GM18861 (cell line): ENCODE data around the gene PITPNC1.
"Not testable (repeated sequence)": the region's sequence is repeated elsewhere in the genome, so short reads cannot be mapped to it uniquely, and the experiment has no call there.

Experiments used
- ATAC-seq: cut with Tn5 transposase; IDR thresholded peaks from one replicate; pipeline ENCODE4 v1.9.1; 2021; ENCODE audit not compliant: unreplicated experiment

PITPNC1 gene

DNA sequence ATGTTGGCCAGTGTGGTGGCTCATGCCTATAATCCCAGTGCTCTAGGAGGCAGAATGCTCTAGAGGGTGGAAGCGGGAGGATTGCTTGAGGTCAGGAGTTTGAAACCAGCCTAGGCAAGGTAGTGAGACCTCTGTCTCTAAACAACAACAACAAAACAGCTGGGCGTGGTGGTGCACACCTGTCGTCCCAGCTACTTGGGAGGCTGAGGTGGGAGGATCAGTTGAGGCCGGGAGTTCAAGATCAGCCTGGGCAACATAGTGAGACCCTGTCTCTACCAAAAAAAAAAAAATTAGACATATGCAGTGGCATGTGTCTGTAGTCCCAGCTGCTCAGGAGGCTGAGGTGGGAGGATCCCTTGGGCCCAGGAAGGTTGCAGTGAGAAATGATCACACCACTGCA, 53.4 kb downstream of the PITPNC1 start:
- ATAC-seq: not testable (repeated sequence)

DNA sequence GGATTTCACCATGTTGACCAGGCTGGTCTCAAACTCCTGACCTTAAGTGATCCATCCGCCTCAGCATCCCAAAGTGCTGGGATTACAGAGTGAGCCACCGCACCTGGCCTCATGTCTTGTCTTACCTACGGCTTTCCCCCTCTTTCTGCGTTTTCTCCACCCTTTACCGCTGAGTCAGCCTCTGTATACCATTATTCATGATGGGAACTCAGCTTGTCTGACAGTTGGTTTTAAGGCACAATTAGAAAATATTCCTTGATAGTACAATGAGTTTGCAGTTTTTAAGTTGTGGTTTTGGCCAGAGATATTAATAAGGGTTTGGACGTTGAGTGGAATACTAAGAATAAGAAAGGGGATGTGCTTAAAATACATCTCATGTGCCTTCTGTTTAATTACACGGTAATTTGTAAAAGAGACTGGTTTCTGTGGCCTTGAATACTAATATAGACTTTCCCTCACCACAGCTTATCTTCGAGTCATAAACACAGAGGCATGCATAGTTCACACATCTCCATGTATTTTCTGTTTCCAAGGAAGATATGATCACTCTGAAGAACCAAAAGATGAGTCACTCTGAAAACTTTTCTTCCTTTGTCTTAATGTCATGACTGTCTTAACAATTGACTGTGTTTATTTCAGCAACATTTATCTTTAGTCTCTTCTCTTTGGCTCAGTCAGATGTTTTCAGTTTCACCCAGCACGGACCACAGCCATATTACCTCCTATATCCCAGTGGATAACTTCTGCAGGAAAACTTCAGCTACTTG, 54.4 kb downstream of the PITPNC1 start:
- ATAC-seq: no peak

DNA sequence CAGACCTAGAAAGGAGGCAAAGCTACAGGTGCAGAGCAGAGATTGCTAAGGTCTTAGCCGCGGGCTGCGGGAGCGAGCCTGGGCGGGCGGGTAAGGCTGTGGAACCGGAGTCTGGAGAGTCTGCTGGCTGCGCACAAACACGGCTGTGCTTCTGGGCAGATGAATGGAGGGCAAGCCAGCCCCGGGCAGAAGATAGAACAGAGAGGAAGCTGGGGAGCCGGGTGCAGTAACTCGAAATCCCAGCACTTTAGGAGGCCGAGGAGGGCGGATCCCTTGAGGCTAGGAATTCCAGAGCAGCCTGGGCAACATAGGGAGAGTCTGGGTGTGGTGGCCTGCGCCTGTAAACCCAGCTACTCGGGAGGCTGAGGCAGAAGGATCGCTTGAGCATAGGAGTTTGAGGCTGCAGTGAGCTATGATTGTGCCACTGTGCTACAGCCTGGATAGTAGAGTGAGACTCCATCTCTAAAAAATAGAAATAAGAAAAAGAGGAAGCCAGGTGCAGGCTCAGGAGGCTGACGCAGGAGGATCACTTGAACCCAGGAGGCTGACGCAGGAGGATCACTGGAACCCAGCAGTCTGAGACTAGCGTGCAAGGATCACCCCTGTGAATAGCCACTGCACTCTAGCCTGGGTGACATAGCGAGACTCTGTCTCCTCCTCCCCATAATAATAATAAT, 56.3 kb downstream of the PITPNC1 start:
- no peak for ATAC-seq

DNA sequence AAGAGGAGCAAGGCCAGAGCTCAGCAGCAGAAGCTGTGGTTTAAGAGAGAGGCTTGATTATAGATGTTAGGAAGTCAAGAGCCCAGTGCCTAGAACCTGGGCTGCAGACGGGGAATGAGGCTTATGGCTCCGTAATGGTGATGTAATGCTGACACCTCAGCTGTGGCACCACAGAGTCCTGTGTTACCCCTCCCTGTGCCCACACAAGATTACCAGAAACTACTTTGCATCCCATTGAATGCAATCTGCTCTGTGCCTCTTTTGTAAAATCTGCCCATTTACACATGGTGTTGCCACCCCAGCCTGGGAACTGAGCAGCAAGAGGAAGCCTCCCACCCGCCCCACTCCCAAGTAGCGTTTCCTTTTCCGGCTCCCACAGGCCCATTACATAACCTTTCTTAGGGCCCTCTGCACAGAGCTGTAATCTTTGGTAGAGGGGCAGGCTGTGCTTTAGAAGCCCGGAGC, 57.0 kb downstream of the PITPNC1 start:
- no peak for ATAC-seq

DNA sequence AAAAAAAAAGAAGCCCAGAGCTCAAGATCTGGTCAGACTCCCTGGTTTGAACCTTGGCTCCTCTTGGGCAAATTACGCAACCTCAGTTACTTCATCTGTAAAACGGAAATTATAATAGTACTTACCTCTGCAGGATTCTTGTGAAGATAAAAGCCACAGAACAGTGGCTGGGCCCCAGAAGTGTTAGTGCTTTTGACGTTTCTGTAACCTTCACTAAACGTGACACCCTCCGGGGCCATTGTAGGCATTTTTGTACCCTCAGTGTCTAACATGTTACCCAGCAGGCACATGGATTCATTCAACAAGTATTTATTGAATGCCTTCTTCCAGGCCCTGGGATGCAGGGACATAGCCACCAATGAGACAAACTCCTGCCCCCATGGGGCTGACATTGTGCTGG, 58.0 kb downstream of the PITPNC1 start:
- no peak for ATAC-seq

DNA sequence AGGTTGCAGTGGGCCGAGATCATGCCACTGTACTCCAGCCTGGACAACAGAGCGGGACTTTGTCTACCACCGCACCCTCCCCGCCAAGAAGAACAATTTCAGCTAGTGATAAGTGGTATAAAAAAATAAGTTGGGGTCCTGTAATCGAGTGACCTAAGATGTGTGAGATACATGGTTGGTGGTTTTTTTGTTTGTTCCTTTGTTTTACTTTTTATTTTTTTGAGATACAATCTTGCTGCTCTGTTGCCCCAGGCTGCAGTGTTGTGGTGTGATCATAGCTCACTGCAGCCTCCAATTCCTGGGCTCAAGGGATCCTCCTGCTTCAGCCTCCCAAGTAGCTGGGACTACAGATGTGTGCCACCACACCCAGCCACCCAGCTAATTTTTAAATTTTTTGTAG, 58.7 kb downstream of the PITPNC1 start:
- ATAC-seq: no peak

DNA sequence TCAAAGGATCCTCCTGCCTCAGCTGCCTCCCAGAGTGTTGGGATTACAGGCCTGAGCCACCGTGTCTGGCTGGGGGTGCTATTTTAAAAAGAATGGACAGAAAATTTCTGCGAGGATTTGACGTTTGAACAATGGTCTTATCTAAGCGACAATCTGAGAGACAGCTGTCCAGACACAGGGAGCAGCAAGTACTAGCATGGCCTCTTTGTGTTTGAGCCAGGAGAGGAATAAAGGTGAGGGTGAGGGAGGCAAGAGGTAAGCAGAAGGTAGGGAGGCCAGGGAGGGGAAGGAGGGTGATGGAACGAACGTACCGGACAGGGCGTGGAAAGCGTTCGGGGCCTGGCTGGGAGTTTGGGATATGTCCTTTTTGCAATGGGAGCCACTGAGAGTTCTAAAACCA, 59.2 kb downstream of the PITPNC1 start:
- ATAC-seq: no peak

DNA sequence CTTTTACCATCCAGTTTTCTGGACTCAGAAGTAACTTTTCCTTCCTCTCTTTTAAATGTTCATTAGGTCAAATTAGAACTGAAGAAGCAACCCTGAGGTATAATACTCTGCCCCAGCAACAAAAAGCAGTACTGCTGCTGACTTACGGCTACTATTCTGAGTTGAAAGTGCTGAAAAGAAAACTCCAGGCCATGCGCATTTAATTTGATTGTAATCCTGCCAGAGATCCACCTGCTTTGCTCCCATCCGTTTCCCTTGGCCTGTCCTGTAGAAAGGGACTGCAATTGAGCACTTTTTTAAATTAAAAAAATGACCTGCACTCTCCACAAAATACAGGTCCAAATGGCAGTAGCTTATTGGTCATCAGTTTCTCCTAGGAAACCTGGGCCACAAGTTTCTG, 61.6 kb downstream of the PITPNC1 start:
- no peak for ATAC-seq

DNA sequence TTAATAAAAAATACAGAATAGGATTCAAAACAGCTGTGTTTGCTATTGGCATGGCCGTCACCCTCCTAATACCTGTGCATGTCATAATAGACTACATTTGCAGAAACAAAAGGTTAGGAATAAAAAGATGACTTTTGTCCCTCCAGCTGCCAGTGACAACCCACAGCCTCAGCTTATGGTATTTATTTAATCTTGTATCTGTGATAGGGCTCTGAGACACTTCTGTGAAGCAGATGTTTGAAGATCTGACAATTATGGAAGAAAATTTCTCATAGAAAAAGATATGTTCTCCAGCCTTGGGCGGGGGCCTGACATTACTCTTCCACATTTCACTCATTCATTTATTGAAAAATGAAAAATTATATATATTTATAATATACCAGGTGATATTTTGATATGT, 62.2 kb downstream of the PITPNC1 start:
- ATAC-seq: no peak

DNA sequence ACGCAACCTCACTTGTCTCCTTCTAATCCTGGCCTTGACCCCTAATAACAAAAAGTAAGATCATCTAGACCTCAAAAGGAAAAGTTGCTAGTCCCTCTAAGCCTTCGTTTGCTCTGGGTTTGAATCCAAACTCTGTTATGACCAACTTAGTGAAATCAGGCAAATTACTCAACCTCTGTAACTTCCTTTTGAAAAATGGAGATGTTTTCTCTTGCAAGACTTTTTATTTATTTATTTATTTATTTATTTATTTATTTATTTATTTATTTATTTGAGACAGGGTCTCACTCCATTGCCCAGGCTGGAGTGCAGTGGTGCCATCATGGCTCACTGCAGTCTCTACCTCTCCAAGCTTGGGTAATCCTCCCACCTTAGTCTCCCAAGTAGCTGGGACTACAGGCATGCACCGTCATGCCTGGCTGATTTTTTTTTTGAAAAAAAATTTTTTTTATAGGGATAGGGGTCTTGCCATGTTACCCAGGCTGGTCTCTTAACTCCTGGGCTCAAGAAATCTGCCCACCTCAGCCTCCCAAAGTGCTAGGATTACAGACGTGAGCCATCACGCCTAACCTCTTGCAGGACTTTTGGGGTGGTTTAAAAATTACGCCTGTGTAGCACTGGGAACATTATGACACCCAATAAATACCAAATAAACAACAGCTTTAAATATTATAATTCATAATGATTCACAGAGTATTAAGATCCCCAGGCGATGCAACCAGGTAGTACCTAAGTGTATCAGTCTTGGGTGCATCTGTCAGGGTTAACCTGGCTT, 63.4 kb downstream of the PITPNC1 start:
- peak; percentile 9 for ATAC-seq

DNA sequence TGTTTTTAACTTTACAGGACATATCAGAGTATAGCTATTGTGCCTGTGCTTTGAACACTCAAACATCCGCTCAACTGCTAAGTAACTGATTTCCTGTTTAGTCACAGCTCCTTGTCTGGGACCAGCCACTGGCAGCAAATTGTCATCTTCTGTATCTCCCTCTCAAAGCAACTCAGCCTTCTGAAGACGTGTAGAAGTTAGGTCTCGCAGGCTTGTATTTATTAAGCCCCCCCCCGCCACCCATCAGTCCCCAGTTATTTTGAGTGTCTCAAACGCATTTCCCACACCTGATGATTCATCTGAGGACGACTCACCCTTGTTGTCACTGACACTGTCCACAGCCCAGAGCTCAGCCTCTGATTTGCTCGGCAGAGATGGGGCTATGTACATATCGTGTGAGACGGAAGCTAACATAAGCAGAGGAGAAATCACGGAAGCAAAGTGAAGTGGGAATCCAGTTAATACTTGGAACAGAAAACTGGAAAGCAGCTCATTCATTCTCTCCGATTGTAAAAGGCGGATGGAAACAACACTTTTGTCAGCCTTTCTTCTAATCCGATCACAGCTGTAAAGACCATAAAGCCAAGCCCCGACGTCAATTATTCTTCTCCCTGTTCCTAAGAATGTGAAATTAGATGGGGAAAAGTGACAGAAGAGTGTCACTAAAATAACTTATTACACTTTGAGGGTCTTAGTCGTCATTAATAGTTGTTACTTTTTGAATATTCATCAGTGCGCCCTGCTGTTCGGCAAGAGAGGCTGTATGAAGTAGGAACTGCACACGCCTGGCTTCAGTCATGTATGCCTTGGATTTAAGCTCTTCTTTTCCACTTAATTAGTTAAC, 64.2 kb downstream of the PITPNC1 start:
- peak; percentile 86 for ATAC-seq

DNA sequence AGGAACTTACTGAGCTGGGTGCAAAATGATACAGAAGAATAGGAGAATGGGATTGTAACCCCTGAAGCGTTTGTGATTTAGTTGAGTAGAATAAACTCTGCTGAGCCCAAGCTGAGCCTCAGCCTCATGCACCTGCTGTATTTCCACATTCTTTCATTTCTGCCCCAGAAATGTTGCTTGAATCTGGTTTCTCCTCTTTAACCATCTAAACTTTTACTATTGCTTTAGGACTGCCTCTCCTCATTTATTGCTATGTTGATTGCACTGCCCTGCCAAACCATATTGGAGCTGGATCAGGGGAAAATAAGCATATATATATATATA, 64.8 kb downstream of the PITPNC1 start:
- ATAC-seq: no peak

DNA sequence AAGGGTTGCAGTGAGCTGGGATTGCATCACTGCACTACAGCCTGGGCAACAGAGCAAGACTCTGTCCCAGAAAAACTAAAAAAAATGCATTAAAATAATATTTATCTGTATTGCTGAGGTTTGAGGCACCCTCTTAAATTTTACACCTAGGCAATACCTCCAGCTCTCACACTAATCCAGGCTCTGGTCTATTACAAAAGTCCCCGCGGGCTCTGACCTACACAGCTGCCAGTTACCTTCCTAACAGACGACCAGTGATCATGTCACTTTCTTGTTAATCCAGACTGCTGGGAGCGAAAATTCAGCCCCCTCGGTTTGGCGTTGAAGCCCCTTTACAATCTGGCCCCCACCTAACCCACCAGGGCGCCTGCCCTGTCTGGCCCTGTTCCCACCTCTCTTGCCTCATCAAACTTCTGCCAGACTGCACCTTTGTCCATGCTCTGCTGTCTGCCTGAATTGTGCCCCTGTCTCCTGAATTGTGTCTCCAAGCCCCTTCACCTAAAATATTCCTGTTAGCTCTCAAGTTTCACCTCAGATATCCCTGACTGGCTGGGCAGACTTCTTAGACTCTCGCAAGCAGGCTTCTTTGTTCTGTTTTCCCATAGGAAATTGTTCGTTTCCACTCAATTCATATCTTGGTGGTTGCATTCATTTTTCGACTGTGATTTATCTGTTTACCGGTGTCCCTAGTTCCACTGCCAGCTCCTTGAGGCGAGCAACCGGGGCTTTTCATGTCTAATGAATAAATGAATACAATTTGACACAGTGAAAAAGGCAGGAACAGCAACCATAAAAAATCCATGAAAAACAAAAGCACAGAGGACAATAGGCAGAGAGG, 65.9 kb downstream of the PITPNC1 start:
- no peak for ATAC-seq

DNA sequence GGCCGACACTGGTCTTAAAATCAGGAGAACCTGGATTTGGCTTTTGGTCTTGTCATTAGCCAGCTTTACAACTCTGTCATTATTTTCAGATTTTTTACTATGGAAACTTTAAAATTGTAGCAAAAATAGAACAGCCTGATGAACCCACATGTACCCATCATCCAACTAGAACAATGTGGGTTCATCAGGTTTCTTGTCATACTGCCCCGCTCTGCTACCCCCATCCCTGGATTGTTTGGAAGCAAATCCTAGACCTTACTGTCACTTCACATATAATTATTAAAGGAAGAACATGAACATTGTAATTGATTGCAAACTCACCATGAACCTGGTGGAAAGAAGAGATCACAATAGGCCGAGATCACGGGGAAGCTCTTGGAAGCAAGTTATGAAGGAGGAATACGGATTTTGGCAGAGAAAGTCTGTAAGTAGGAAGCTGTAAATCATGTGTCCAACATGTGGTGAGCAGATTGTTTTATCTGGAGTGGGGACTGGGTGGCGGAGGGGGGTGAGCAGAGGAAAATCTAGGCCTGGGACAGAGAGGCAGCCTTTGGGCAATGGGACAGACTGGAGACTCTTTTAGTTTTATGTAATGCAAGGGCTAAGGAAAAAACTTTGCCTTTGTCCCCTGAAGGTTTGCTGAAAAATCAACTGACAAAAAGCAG, 67.0 kb downstream of the PITPNC1 start:
- no peak for ATAC-seq

DNA sequence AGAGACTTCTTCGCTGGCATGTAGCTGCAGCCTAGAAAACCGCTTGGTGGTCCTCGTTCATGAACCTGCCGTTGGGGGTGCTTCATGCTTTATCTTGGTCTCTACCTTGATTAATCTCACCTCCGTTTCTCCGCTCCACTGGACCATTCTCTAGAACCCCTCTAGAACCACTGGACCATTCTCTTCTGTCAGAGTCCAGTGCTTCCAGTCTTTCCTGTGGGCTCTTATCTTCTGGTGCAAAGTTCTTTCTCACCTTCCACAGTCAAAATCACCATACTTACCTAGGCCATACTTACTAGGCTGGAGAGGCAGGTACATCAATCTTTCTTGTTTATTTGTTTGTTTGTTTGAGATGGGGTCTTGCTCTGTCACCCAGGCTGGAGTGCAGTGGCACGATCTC, 71.4 kb downstream of the PITPNC1 start:
- ATAC-seq: no peak

DNA sequence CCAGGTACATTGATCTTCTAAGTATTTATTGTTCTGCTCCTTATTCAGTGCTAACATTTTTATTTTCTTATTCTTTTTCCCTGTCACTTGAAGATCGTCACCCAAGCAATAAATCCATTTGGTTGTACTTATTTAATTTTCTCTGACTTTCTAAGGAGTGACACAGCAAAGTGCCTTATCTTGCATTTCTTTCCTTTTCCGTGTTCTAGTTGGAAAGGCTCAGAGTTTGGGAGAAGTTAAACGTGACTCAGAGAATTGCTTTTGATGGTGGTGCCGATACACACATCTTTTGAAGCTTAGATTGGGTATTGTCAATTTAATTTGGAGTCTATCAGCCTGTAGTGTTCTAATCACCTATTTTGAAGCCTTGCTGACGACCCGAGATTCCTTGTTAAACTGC, 72.0 kb downstream of the PITPNC1 start:
- ATAC-seq: no peak

DNA sequence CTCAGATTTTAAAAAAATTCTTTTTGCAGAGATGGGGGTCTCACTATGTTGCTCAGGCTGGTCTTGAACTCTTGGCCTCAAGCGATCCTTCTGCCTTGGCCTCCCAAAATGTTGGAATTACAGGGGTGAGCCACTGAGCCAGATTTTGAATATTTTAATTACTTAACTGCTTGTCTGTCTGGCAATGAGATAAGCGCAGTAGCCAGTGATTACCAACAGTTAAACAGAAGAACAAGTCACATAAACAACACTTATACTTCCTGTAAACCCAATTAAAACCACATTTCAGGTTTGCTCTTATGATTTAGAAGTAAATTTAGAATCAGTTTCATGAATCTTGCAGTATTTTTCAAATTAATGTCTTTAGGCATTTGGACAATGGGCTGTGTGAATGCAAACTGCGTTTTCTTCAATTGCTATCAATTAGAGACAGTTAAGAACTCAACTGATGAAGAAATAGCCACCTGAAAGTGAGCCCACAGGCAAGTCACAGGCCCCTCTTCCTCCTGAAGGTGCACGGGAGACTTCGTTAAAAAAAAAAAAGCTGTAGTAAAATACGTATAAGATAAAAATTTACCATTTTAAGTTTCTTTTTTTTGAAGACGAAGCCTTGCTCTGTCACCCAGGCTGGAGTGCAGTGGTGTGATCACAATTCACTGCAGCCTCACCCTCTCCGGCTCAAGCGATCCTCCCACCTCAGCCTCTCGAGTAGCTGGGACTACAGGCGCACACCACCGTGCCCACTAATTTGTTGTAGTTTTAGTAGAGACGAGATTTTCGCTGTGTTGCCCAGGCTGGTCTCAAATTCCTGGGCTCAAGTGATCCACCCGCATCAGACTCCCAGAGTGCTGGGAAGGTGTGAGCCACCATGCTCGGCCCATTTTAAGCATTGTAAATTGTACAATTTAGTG, 73.0 kb downstream of the PITPNC1 start:
- no peak for ATAC-seq

DNA sequence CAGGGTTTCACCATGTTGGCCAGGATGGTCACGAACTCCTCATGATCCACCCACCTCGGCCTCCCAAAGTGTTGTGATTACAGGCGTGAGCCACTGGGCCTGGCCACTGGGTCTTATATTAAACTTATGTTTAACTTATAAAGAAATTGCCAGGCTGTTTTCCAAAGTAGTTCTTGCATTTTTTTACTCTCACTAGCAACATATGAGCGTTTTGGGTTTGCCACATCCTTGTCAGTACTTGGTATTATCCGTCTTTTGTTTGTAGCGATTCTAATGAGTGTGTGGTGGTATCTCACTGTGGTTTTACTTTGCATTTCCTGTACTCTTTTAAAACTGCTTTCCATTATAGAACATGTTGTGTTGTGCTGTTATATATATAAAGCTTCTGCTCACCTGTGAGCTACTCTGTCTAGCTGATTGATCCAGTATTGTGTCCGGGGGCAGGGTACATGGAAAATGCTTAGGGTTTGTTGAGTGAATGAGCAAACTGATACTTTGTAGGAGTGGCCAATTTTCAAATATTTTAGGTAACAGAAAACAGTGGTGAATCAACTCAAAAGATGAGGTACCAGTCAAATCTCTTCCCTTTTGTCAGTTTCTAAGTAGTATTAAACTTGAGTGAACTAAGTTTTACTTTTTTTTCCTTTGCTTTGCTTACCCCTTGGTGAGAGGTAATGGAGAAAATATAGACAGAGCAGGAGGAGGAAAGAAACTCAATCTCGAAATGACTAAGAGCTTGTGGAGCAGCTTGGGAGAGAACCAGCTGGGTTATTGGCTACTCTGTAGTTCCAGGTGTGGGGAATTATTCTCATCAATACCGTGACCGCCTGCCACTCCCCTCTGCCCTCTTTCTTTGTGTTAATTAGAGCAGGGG, 75.8 kb downstream of the PITPNC1 start:
- peak; percentile 75 for ATAC-seq
